CD4-positive, alpha-beta T cell (primary cell): ENCODE results near the gene NELFB. TPM values are rescaled to one million over a fixed set of nuclear protein-coding genes. Genes with fewer than 3 reads are reported as not detected.

Experiments
- ATAC-seq: fragments of 200-7000 bp; cut with Tn5 transposase; one replicate; pipeline ENCODE4 v1.10.0; 2022; ENCODE audit warnings: mild to moderate bottlenecking; ENCODE audit not compliant: poor library complexity
- CTCF ChIA-PET: fragments of 350-600 bp; sonication (Branson Sonifier 250); formaldehyde crosslinking; loops from one replicate; lab custom pipeline; 2021; ENCODE audit warnings: antibody characterized with exemption, inconsistent platforms; lab: Charles Lee
- POLR2A ChIA-PET: fragments of 350-600 bp; sonication (Branson Sonifier 250); formaldehyde crosslinking; loops from one replicate; lab custom pipeline; 2021; ENCODE audit warnings: antibody characterized with exemption, inconsistent platforms; lab: Charles Lee
- DNase-seq, 14 experiments: peaks; one replicate each; pipeline ENCODE4 v3.0.0-alpha.2; 2013 to 2020; ENCODE audit warnings: mixed read lengths in 2 of 14
- H3K27ac ChIP-seq, 2 donors: one replicate each; pipeline versions ENCODE4 v1.5.1 to v1.7.0; 2013; ENCODE audit warnings: low read length in 2 of 2, low read depth in 1 of 2, mild to moderate bottlenecking in 1 of 2
- H3K27me3 ChIP-seq, 2 experiments: 1 replicate in 1 of 2; 2 replicates in 1 of 2; pipeline versions ENCODE4 v1.6.1 to v1.7.0; 2013; ENCODE audit warnings: low read length in 2 of 2, control low read depth in 1 of 2, mild to moderate bottlenecking in 1 of 2, moderate library complexity in 1 of 2; ENCODE audit not compliant: insufficient read depth in 2 of 2, control insufficient read depth in 1 of 2
- H3K36me3 ChIP-seq: one replicate; pipeline ENCODE4 v1.6.1; 2013; ENCODE audit warnings: low read length, control low read depth; ENCODE audit not compliant: insufficient read depth
- H3K4me1 ChIP-seq: one replicate; pipeline ENCODE4 v1.6.1; 2013; ENCODE audit warnings: low read length, control low read depth; ENCODE audit not compliant: insufficient read depth
- H3K4me3 ChIP-seq: one replicate; pipeline ENCODE4 v1.5.1; 2013; ENCODE audit warnings: mild to moderate bottlenecking, low read length, moderate library complexity
- H3K9me3 ChIP-seq, 2 experiments: 1 replicate in 1 of 2; 2 replicates in 1 of 2; pipeline versions ENCODE4 v1.6.1 to v1.7.0; 2013; ENCODE audit warnings: low read length in 2 of 2, mild to moderate bottlenecking in 2 of 2, control low read depth in 1 of 2, moderate library complexity in 1 of 2; ENCODE audit not compliant: control insufficient read depth in 1 of 2, insufficient read depth in 1 of 2
- H3K27ac Mint-ChIP-seq: one replicate; pipeline ENCODE4 v1.8.0; 2020; ENCODE audit warnings: mixed read lengths
- H3K27me3 Mint-ChIP-seq: one replicate; pipeline ENCODE4 v1.8.0; 2021; ENCODE audit warnings: mixed read lengths
- H3K36me3 Mint-ChIP-seq: one replicate; pipeline ENCODE4 v1.8.0; 2021; ENCODE audit warnings: low read depth, mixed read lengths
- H3K4me1 Mint-ChIP-seq: one replicate; pipeline ENCODE4 v1.8.0; 2021; ENCODE audit warnings: low read depth, mixed read lengths
- H3K4me3 Mint-ChIP-seq: one replicate; pipeline ENCODE4 v1.8.0; 2020; ENCODE audit warnings: mild to moderate bottlenecking, mixed read lengths
- H3K9me3 Mint-ChIP-seq: one replicate; pipeline ENCODE4 v1.8.0; 2020; ENCODE audit warnings: mixed read lengths
- intact Hi-C, 2 experiments: fragments of 100-400 bp; cut with DNase I in 1 of 2; cut with micrococcal nuclease in 1 of 2; formaldehyde crosslinking; loops; one replicate each; pipeline versions ENCODE4 v1.15.1 to v1.9.0; 2023 to 2025; cut with DNase I, micrococcal nuclease
- total RNA-seq, 174 experiments: library from RNA in 2 of 174; stranded (reverse) in 2 of 174; gene quantifications; one replicate each; pipeline ENCODE4 v1.2.3 and lab custom pipeline; 2021 to 2026
- TF ChIP-seq, protein P1 (sequence below): fragments of 200-600 bp; IDR thresholded peaks from one replicate; pipeline ENCODE4 v1.8.0; 2022; ENCODE audit warnings: antibody characterized with exemption, mild to moderate bottlenecking

NELFB gene
- total RNA-seq, 2 experiments from 2014 or later = 20.7 to 21.2 TPM

DNA sequence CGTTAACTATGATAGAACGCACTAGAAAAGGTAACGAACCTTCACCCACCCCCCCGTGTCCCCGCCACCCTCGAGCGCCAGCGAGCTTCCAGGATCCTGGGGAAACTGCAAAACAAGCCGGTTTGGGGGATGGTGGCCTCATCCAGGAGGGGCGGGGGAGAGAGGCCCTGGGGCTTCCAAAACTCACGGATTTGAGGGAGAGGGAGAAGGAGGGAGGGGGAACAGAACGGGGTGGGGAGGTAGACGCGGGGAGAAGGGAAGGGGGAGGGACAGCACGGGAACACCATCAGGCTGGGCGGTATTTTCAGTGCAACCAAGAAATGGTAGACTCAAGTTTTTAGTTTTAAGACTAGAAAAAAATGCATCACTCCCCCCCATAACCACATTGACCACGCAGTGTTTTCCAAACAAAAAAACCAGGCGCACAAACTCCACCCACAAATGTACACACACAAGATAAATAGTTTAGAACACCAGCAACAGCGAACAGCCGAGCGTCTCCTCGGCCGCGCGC is 45.5 kb downstream of the NELFB start:
- Histone ChIP-seq H3K4me1 (peaks cover 39% of the 10 kb centered on the region), H3K36me3 (no peaks in the 10 kb centered on the region), H3K9me3 (peaks cover 0 to 16% of the 10 kb centered on the region in 2 experiments), H3K4me3 (no peak overlapping the region), H3K27ac (no peak overlapping the region), H3K27me3 (peaks cover 42 to 50% of the 10 kb centered on the region in 2 experiments)
- ATAC-seq (no peak), DNase-seq (no peak)
- ChIA-PET CTCF (no interaction called here), POLR2A (interaction anchor here (1.9 kb wide), 1 partner anchor 122 kb away, joined by 7 read pairs; the partner anchor contains the start of genes EXD3 and NOXA1)
- Mint-ChIP-seq H3K36me3 (no peaks in the 10 kb centered on the region), H3K27ac (no peak overlapping the region), H3K4me1 (peaks cover 10% of the 10 kb centered on the region), H3K9me3 (no peaks in the 10 kb centered on the region), H3K4me3 (peak overlapping the region; percentile 82), H3K27me3 (peaks cover 21% of the 10 kb centered on the region)
- intact Hi-C loops = loop anchor here in 1 of 2 experiments (5.0 kb wide), 1 partner anchor 162 kb away; no protein-coding TSS in a partner anchor
- TF ChIP-seq, protein P1, sequence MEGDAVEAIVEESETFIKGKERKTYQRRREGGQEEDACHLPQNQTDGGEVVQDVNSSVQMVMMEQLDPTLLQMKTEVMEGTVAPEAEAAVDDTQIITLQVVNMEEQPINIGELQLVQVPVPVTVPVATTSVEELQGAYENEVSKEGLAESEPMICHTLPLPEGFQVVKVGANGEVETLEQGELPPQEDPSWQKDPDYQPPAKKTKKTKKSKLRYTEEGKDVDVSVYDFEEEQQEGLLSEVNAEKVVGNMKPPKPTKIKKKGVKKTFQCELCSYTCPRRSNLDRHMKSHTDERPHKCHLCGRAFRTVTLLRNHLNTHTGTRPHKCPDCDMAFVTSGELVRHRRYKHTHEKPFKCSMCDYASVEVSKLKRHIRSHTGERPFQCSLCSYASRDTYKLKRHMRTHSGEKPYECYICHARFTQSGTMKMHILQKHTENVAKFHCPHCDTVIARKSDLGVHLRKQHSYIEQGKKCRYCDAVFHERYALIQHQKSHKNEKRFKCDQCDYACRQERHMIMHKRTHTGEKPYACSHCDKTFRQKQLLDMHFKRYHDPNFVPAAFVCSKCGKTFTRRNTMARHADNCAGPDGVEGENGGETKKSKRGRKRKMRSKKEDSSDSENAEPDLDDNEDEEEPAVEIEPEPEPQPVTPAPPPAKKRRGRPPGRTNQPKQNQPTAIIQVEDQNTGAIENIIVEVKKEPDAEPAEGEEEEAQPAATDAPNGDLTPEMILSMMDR = no peak

DNA sequence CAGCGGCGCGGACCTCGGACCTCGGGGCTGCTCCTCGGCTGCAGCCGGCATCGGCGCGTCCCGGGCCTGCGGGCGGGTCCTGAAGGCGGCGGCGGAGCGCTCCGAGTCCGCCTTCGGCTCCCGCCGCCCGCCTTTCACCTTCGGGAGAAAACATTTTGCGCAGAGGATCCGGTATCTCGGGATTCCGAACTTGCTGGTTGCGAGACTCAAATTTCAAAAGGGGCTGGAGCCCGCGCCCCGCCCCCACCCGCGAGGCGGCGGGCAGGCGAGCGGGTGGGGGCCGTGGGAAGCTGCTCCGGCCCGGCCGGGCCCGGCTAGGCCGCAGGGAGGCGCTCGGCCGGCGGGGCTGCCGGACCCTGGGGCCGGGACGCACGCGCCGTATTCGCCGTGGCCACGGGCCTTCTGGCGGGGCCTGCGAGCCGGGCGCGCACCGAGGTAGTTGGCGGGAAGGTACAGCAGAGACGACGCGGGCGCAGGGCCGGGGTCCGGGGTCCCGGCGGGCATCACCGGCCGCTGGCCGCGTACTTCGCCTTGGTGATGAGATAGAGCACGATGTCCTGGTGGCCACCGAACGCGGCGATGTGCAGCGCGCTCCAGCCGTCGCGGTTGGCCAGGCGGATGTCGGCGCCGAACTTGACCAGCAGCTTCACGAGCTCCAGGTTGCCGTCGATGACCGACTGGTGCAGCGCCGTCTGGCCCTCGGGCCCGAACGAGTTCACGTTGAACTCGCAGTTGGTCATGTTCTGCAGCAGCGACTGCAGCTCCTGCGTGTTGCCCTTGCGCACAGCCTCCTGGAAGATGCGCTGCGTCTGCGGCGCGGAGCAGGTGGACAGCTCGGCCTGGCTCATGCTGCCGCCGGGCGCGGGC is 46.2 kb downstream of the NELFB start:
- intact Hi-C loops = loop anchor here in 1 of 2 experiments (5.0 kb wide), 1 partner anchor 161 kb away; no protein-coding TSS in a partner anchor
- Mint-ChIP-seq H3K27ac (no peak overlapping the region), H3K4me1 (peaks cover 11% of the 10 kb centered on the region), H3K4me3 (peak overlapping the region; percentile 48), H3K9me3 (no peaks in the 10 kb centered on the region), H3K27me3 (peaks cover 21% of the 10 kb centered on the region), H3K36me3 (no peaks in the 10 kb centered on the region)
- Histone ChIP-seq H3K4me3 (peak overlapping the region; percentile 51), H3K27me3 (peaks cover 39 to 47% of the 10 kb centered on the region in 2 experiments), H3K27ac (no peak overlapping the region), H3K9me3 (peaks cover 0 to 13% of the 10 kb centered on the region in 2 experiments), H3K36me3 (no peaks in the 10 kb centered on the region), H3K4me1 (peaks cover 42% of the 10 kb centered on the region)
- TF ChIP-seq, protein P1 = no peak
- ATAC-seq (peak; percentile 13), DNase-seq (peak in 3 of 14 experiments; percentile 38 to 62 (median 55))
- CTCF ChIA-PET = interaction anchor here (0.6 to 1.7 kb wide), 8 partner anchors 10 to 215 kb away, joined by 3 to 5 read pairs (median 3); partner anchors contain the start of gene MAN1B1
- POLR2A ChIA-PET = interaction anchor here (0.7 to 2.2 kb wide), 9 partner anchors 12 to 215 kb away, joined by 3 to 11 read pairs (median 5); partner anchors contain the start of genes EXD3, MAN1B1, NELFB and NOXA1

DNA sequence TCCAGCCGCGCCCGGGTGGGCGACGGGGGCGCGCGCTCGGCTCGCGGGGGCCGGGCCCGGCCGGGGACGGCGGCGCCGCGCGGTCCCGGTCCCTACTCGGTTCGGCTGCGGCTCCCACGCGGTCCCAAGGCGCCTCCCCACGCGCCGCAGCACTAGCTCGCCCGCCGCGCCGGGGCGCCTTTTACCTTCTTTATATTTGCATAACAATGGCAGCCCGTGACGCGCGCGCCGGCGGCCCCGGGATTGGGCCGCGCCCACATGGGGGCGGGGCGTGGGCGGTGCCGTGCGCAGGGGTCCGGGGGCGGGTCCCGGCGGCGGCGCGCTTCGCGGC is 47.0 kb downstream of the NELFB start, which contains the start of gene NRARP:
Gene NRARP (minus strand): TSS at position 154 of the 331 bp plus-strand sequence. CDS start 343 bp downstream, outside the sequence.
- peaks cover 31 to 39% of the 10 kb centered on the region in 2 experiments for H3K27me3 ChIP-seq
- DNase-seq (peak; percentile 85 to 96 (median 92)), ATAC-seq (peak; percentile 88)
- TF ChIP-seq, protein P1 = no peak
- H3K36me3 ChIP-seq = no peaks in the 10 kb centered on the region
- H3K27ac ChIP-seq = no peak within 1 kb of the TSS
- H3K4me1 ChIP-seq = peaks cover 48% of the 10 kb centered on the region
- H3K4me3 ChIP-seq = peak within 1 kb of the TSS; percentile 51
- Mint-ChIP-seq H3K9me3 (no peaks in the 10 kb centered on the region), H3K4me1 (peaks cover 11% of the 10 kb centered on the region), H3K4me3 (peak within 1 kb of the TSS; percentile 48), H3K36me3 (no peaks in the 10 kb centered on the region), H3K27ac (no peak within 1 kb of the TSS), H3K27me3 (peaks cover 13% of the 10 kb centered on the region)
- ChIA-PET CTCF (interaction anchor here (0.6 to 1.7 kb wide), 9 partner anchors 11 to 215 kb away, joined by 3 to 5 read pairs (median 3); partner anchors contain the start of gene MAN1B1), POLR2A (interaction anchor here (0.7 to 2.2 kb wide), 11 partner anchors 11 to 215 kb away, joined by 3 to 11 read pairs (median 4); partner anchors contain the start of genes EXD3, MAN1B1, NELFB and NOXA1)
- intact Hi-C loops = loop anchor here in 1 of 2 experiments (2.0 to 5.0 kb wide), 2 partner anchors 105 to 160 kb away; no protein-coding TSS in a partner anchor
- peaks cover 0 to 7% of the 10 kb centered on the region in 2 experiments for H3K9me3 ChIP-seq
